GM12865 (cell line): Measurements from ENCODE around the gene ADM2.
A peak's percentile ranks its signal among the peaks of the same experiment; 100 is the strongest.

Source experiments
- DNase-seq: peaks from one replicate; pipeline ENCODE4 v3.0.0; 2010; ENCODE audit warnings: low read depth
- H3K4me3 ChIP-seq: 2 replicates; pipeline ENCODE4 v1.5.1; 2011; ENCODE audit warnings: mild to moderate bottlenecking, low read depth, low read length, control low read depth
- CTCF ChIP-seq: IDR thresholded peaks from 2 replicates; pipeline ENCODE4 v1.5.1; 2011; ENCODE audit warnings: low read length, control low read depth, low read depth, inconsistent platforms; ENCODE audit not compliant: insufficient read depth; ENCODE audit errors: missing control alignments

The ADM2 gene

GRCh38 chr22:50482107-50483074 is 1.0 kb downstream of the ADM2 start:
- TF ChIP-seq CTCF: no peak
- peak overlapping the region; percentile 41 for H3K4me3 ChIP-seq

GRCh38 chr22:50483106-50483505 is 1.8 kb downstream of the ADM2 start:
- H3K4me3 ChIP-seq: no peak overlapping the region
- DNase-seq: no peak
- no peak for TF ChIP-seq CTCF

More at GRCh38 chr22:50482107-50483074, 1.0 kb downstream of the ADM2 start:
- DNase-seq: no peak

- DNase-seq: no peak
- TF ChIP-seq CTCF: no peak
- no peak overlapping the region for H3K4me3 ChIP-seq
These were observed 2.2 kb downstream of the ADM2 start for GRCh38 chr22:50483556-50483955.

GRCh38 chr22:50483977-50484853 is 2.9 kb downstream of the ADM2 start:
- no peak overlapping the region for H3K4me3 ChIP-seq
- no peak for DNase-seq
- TF ChIP-seq CTCF: no peak

- no peak for TF ChIP-seq CTCF
- DNase-seq: no peak
- H3K4me3 ChIP-seq: no peak overlapping the region
These were observed 4.1 kb downstream of the ADM2 start for GRCh38 chr22:50485221-50486131.
